GM19351 (cell line): ENCODE data around the gene CDAN1.

ENCODE experiments used
- ATAC-seq: cut with Tn5 transposase; IDR thresholded peaks from one replicate; pipeline ENCODE4 v1.9.1; 2021; ENCODE audit warnings: mild to moderate bottlenecking, moderate library complexity; ENCODE audit not compliant: unreplicated experiment

CDAN1 gene

GRCh38 chr15:42735382-42736165, 1.4 kb downstream of the CDAN1 start:
- no peak for ATAC-seq

GRCh38 chr15:42734076-42734672, 2.8 kb downstream of the CDAN1 start:
- no peak for ATAC-seq

GRCh38 chr15:42733027-42733426, 3.9 kb downstream of the CDAN1 start:
- ATAC-seq, result no peak

GRCh38 chr15:42732095-42732827, 4.7 kb downstream of the CDAN1 start:
- ATAC-seq, result no peak

GRCh38 chr15:42731461-42731860, 5.5 kb downstream of the CDAN1 start:
- ATAC-seq, result no peak

GRCh38 chr15:42730536-42730935, 6.4 kb downstream of the CDAN1 start:
- no peak for ATAC-seq

GRCh38 chr15:42730135-42730534, 6.8 kb downstream of the CDAN1 start:
- no peak for ATAC-seq

- ATAC-seq, result no peak
These were observed 7.5 kb downstream of the CDAN1 start for GRCh38 chr15:42729409-42729808.

GRCh38 chr15:42728972-42729371, 8.0 kb downstream of the CDAN1 start:
- ATAC-seq, result no peak

- no peak for ATAC-seq
These were observed 8.4 kb downstream of the CDAN1 start for GRCh38 chr15:42728560-42728959.

GRCh38 chr15:42727750-42728381, 9.1 kb downstream of the CDAN1 start:
- no peak for ATAC-seq

GRCh38 chr15:42726114-42726513, 10.8 kb downstream of the CDAN1 start:
- ATAC-seq, result no peak

GRCh38 chr15:42725331-42725903, 11.5 kb downstream of the CDAN1 start:
- ATAC-seq, result no peak

GRCh38 chr15:42724276-42724675, 12.7 kb downstream of the CDAN1 start:
- no peak for ATAC-seq

GRCh38 chr15:42723068-42723467, 13.9 kb downstream of the CDAN1 start:
- no peak for ATAC-seq

- ATAC-seq, result no peak
These were observed 15.0 kb downstream of the CDAN1 start for GRCh38 chr15:42721916-42722315.

GRCh38 chr15:42721016-42721415, 15.9 kb downstream of the CDAN1 start:
- no peak for ATAC-seq

- no peak for ATAC-seq
These were observed 16.9 kb downstream of the CDAN1 start for GRCh38 chr15:42720071-42720470.

GRCh38 chr15:42719043-42719442, 17.9 kb downstream of the CDAN1 start:
- no peak for ATAC-seq

GRCh38 chr15:42716626-42717025, 20.3 kb downstream of the CDAN1 start:
- ATAC-seq, result no peak

- no peak for ATAC-seq
These were observed 20.8 kb downstream of the CDAN1 start for GRCh38 chr15:42716125-42716524.
